ENCODE measurements around the gene MAMDC4. TPM values are rescaled to one million over a fixed set of nuclear protein-coding genes. Genes with fewer than 3 reads are reported as not detected.
A peak's percentile ranks its signal among the peaks of the same experiment; 100 is the strongest.
"Not testable (repeated sequence)": the region's sequence is repeated elsewhere in the genome, so short reads cannot be mapped to it uniquely, and the experiment has no call there.

MAMDC4 gene
- total RNA-seq, 2 experiments from 2014 or later: 15.9 to 16.1 TPM

DNA sequence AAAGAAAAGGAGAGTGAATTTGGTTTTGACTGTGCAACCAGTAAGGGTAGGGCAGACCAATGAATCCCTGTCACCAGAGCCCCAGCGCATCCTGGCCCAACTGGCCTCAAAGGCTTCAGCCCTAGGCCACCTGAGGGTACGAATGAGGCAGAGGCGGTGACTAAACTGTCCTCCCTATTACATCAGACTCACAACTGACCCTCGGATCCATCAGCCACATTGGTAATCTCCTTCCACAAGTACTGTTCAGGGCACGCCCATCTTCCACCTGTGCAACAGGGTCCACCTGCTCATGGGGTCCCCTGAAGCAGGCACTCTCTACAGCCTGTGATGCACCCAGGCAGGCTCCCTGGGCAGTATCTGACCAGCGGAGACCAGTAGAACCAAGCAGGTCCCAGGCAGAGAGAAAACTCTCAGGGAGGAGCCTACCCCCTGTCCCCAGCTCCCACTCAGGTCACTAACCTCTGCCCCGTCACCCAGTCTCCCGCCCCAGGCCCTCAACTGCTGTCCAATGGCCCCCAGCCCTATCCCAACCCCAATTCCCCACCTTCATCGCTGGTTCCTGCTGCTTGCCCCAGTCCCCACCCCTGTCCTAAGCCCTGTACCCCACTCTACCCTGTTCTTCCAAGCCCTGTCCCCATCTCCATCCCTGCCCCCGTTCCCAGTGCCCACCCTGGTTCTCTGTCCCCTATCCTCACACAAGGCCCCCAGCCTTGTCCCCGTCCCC, 13.1 kb downstream of the MAMDC4 start:
- peak overlapping the region; percentile 87 for H3K4me3 Mint-ChIP-seq
- H3K27me3 Mint-ChIP-seq (ENCODE audit: low read depth): no peaks in the 10 kb centered on the region
- intact Hi-C loops (cut with micrococcal nuclease): loop anchor here (5.0 kb wide), 1 partner anchor 73 kb away; the partner anchor contains the start of gene TMEM141
- peak overlapping the region; percentile 69 for H3K27ac Mint-ChIP-seq
- CTCF ChIA-PET: no interaction called here
- peaks cover 4% of the 10 kb centered on the region for H3K36me3 Mint-ChIP-seq (ENCODE audit: low read depth)
- peak; percentile 2 for DNase-seq
- peaks cover 20% of the 10 kb centered on the region for H3K4me1 Mint-ChIP-seq (ENCODE audit: low read depth)
- no peaks in the 10 kb centered on the region for H3K9me3 Mint-ChIP-seq

DNA sequence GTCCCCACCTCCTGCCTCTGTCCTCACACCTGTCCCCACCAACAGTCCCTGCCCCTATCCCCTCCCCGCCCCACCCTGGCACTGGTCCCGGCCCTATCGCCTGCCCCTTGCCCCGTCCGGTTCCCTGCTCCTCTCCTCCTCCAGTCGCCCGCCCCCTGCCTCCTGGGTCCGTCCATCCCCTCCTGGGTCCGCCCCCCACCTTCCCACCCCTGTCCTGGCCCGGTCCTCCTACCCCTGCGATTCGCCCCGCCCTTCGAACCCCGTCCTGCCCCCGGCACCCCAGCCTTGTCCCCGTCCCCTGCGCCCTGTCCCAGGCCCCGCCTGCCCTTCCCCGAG, 13.6 kb downstream of the MAMDC4 start:
- CTCF ChIA-PET: no interaction called here
- peaks cover 4% of the 10 kb centered on the region for H3K36me3 Mint-ChIP-seq (ENCODE audit: low read depth)
- peak overlapping the region; percentile 87 for H3K4me3 Mint-ChIP-seq
- H3K9me3 Mint-ChIP-seq: no peaks in the 10 kb centered on the region
- H3K27me3 Mint-ChIP-seq (ENCODE audit: low read depth): no peaks in the 10 kb centered on the region
- intact Hi-C loops (cut with micrococcal nuclease): loop anchor here (1.0 to 5.0 kb wide), 4 partner anchors 16 to 73 kb away; partner anchors contain the start of genes PHPT1, TMEM141 and TRAF2
- peak overlapping the region; percentile 69 for H3K27ac Mint-ChIP-seq
- peaks cover 20% of the 10 kb centered on the region for H3K4me1 Mint-ChIP-seq (ENCODE audit: low read depth)
- DNase-seq: no peak

DNA sequence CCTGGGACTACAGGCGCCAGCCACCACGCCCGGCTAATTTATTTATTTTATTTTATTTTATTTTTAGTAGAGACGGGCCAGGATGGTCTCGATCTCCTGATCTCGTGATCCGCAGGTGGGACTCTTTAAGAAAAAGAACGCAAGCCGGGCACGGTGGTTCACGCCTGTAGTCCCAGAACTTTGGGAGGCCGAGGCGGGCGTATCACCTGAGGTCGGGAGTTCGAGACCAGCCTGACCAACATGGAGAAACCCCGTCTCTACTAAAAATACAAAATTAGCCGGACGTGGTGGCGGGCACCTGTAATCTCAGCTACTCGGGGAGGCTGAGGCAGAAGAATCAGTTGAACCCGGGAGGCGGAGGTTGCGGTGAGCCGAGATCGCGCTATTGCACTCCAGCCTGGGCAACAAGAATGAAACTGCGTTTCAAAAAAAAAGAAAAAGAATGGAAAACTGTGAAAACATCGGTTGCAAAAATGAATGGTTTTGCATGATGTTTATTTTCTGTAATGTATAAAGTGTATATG, 14.8 kb downstream of the MAMDC4 start:
- Mint-ChIP-seq H3K4me1 (ENCODE audit: low read depth) (peaks cover 20% of the 10 kb centered on the region), H3K4me3 (peak overlapping the region; percentile 69)
- DNase-seq: peak; percentile 6
- CTCF ChIA-PET; H3K27me3 Mint-ChIP-seq (ENCODE audit: low read depth); H3K27ac Mint-ChIP-seq; H3K9me3 Mint-ChIP-seq; H3K36me3 Mint-ChIP-seq (ENCODE audit: low read depth): not testable (repeated sequence)
- intact Hi-C loops (cut with micrococcal nuclease): loop anchor here (1.0 to 5.0 kb wide), 4 partner anchors 15 to 75 kb away; partner anchors contain the start of genes PHPT1, TMEM141 and TRAF2

DNA sequence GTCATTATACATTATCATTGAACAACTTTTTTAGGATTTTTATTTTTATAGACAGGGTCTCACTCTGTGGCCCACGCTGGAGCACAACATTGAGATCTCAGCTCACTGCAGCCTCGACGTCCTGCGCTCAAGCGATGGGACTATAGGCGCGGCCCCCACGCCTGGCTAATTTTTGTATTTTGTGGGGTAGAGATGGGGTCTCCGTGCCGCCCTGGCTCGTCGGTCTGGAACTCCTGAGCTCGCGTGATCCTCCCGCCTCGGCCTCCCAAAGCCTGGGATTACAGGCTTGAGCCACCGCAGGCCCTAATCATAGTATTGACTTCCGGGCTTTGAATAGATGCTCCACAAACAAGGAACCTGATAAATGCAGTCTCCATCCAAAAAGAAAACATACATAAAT, 15.3 kb downstream of the MAMDC4 start:
- Mint-ChIP-seq H3K27ac (no peak overlapping the region), H3K4me1 (ENCODE audit: low read depth) (peaks cover 20% of the 10 kb centered on the region), H3K36me3 (ENCODE audit: low read depth) (peaks cover 5% of the 10 kb centered on the region), H3K4me3 (peak overlapping the region; percentile 69), H3K9me3 (peaks cover under 1% of the 10 kb centered on the region), H3K27me3 (ENCODE audit: low read depth) (no peaks in the 10 kb centered on the region)
- intact Hi-C loops (cut with micrococcal nuclease): loop anchor here (5.0 kb wide), 1 partner anchor 75 kb away; the partner anchor contains the start of gene TMEM141
- no peak for DNase-seq
- CTCF ChIA-PET: no interaction called here

GRCh38 chr9:136867917-136868316, 15.8 kb downstream of the MAMDC4 start:
- DNase-seq: no peak
- intact Hi-C loops (cut with micrococcal nuclease): loop anchor here (5.0 kb wide), 1 partner anchor 76 kb away; the partner anchor contains the start of gene TMEM141
- H3K4me1 Mint-ChIP-seq (ENCODE audit: low read depth): peaks cover 20% of the 10 kb centered on the region
- H3K27me3 Mint-ChIP-seq (ENCODE audit: low read depth): no peaks in the 10 kb centered on the region
- CTCF ChIA-PET: interaction anchor here (1.1 kb wide), 1 partner anchor 13 kb away, joined by 3 read pairs; no protein-coding TSS in a partner anchor
- peak overlapping the region; percentile 59 for H3K4me3 Mint-ChIP-seq
- no peak overlapping the region for H3K27ac Mint-ChIP-seq
- peaks cover 6% of the 10 kb centered on the region for H3K36me3 Mint-ChIP-seq (ENCODE audit: low read depth)
- peaks cover 4% of the 10 kb centered on the region for H3K9me3 Mint-ChIP-seq

DNA sequence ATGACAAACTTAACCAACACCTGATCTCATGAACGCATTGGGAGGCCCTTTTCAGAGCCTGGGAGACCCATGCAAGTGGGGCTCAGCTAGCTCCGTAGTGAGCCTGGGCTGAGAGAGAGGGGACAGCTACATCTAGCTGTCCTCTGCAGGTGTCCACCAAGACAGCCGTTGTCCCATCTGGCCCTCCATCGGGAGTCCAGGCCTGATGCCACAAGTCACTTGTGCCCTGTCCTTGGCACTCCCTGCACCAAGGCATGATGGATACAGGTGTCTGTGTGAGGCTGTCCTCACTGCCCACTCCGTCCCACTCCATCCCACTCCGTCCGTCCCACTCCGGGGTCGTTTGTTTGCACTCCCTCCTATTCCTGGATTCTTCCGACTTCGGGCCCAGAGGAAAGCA, 16.5 kb downstream of the MAMDC4 start:
- Mint-ChIP-seq H3K27me3 (ENCODE audit: low read depth) (no peaks in the 10 kb centered on the region), H3K4me3 (peak overlapping the region; percentile 42)

DNA sequence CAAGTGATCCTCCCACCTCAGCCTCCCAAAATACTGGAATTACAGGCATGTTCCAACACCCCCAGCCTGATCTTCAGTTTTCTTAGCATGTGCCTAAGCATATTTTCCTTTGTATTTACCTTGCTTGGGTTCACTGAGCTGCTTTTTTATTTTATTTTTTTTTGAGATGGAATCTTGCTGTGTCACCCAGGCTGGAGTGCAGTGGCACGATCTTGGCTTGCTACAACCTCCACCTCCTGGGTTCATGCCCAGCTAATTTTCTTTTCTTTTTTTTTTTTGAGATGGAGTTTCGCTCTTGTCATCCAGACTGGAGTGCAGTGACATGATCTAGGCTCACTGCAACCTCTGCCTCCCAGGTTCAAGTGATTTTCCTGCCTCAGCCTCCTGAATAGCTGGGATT, 17.5 kb downstream of the MAMDC4 start:
- peaks cover 12% of the 10 kb centered on the region for H3K4me1 Mint-ChIP-seq (ENCODE audit: low read depth)
- CTCF ChIA-PET: interaction anchor here (1.0 to 1.5 kb wide), 2 partner anchors 160 to 177 kb away, joined by 3 to 6 read pairs; no protein-coding TSS in a partner anchor
- H3K27ac Mint-ChIP-seq; H3K9me3 Mint-ChIP-seq; H3K36me3 Mint-ChIP-seq (ENCODE audit: low read depth); H3K4me3 Mint-ChIP-seq; H3K27me3 Mint-ChIP-seq (ENCODE audit: low read depth); DNase-seq: not testable (repeated sequence)
- intact Hi-C loops (cut with micrococcal nuclease): loop anchor here (5.0 kb wide), 1 partner anchor 77 kb away; the partner anchor contains the start of gene TMEM141

More for the DNA sequence above, 16.5 kb downstream of the MAMDC4 start:
- Mint-ChIP-seq H3K9me3 (peaks cover 4% of the 10 kb centered on the region), H3K27ac (no peak overlapping the region), H3K4me1 (ENCODE audit: low read depth) (peaks cover 19% of the 10 kb centered on the region), H3K36me3 (ENCODE audit: low read depth) (peaks cover 7% of the 10 kb centered on the region)
- peak; percentile 3 for DNase-seq
- intact Hi-C loops (cut with micrococcal nuclease): loop anchor here (5.0 kb wide), 1 partner anchor 76 kb away; the partner anchor contains the start of gene TMEM141
- CTCF ChIA-PET: interaction anchor here (1.1 kb wide), 1 partner anchor 13 kb away, joined by 3 read pairs; no protein-coding TSS in a partner anchor

GRCh38 chr9:136875155-136875554, 23.0 kb downstream of the MAMDC4 start:
- H3K4me3 Mint-ChIP-seq: no peak overlapping the region
- DNase-seq: no peak
- H3K9me3 Mint-ChIP-seq: peaks cover 4% of the 10 kb centered on the region
- intact Hi-C loops (cut with micrococcal nuclease): no loop called here
- H3K4me1 Mint-ChIP-seq (ENCODE audit: low read depth): peaks cover 1% of the 10 kb centered on the region
- no peak overlapping the region for H3K27ac Mint-ChIP-seq
- no peaks in the 10 kb centered on the region for H3K27me3 Mint-ChIP-seq (ENCODE audit: low read depth)
- peaks cover 3% of the 10 kb centered on the region for H3K36me3 Mint-ChIP-seq (ENCODE audit: low read depth)
- CTCF ChIA-PET: no interaction called here

GRCh38 chr9:136876476-136876875, 24.3 kb downstream of the MAMDC4 start:
- peaks cover 3% of the 10 kb centered on the region for H3K36me3 Mint-ChIP-seq (ENCODE audit: low read depth)

DNA sequence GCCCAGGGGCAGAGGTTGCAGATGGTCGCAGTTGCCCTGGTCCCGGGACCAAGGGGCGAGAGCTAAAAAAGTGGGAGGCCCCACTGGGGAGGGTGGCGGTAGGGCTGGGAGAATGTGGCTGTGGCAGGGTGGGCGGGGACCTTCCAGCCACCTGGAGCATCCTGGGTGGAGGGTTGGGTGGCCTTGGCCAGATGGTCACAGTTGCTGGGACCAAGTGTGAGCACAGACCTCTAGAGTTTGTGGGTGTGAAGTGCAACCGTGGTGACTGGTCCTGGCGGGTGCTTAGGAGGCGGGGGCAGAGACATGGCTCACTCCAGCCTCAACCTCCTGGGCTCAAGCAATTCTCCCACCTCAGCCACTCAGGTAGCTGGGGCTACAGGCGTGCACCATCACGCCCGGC, 28.5 kb downstream of the MAMDC4 start:
- Mint-ChIP-seq H3K9me3 (no peaks in the 10 kb centered on the region), H3K4me3 (no peak overlapping the region), H3K36me3 (ENCODE audit: low read depth) (peaks cover 6% of the 10 kb centered on the region), H3K27me3 (ENCODE audit: low read depth) (no peaks in the 10 kb centered on the region), H3K4me1 (ENCODE audit: low read depth) (peaks cover 43% of the 10 kb centered on the region), H3K27ac (no peak overlapping the region)
- DNase-seq: no peak
- CTCF ChIA-PET: interaction anchor here (0.7 to 1.2 kb wide), 2 partner anchors 12 to 149 kb away, joined by 3 read pairs; no protein-coding TSS in a partner anchor
- intact Hi-C loops (cut with micrococcal nuclease): loop anchor here (2.0 to 10.0 kb wide), 4 partner anchors 342 to 976 kb away; partner anchors contain the start of genes CAMSAP1, CYSRT1, RNF208 and RNF224

More at GRCh38 chr9:136876476-136876875, 24.3 kb downstream of the MAMDC4 start:
- Mint-ChIP-seq H3K27ac (no peak overlapping the region), H3K27me3 (ENCODE audit: low read depth) (no peaks in the 10 kb centered on the region), H3K4me3 (no peak overlapping the region), H3K4me1 (ENCODE audit: low read depth) (peaks cover 12% of the 10 kb centered on the region), H3K9me3 (peaks cover 4% of the 10 kb centered on the region)
- no peak for DNase-seq
- intact Hi-C loops (cut with micrococcal nuclease): no loop called here
- CTCF ChIA-PET: no interaction called here

- Mint-ChIP-seq H3K4me1 (ENCODE audit: low read depth) (peaks cover 43% of the 10 kb centered on the region), H3K27me3 (ENCODE audit: low read depth) (no peaks in the 10 kb centered on the region), H3K4me3 (peak overlapping the region; percentile 70), H3K27ac (peak overlapping the region; percentile 97), H3K36me3 (ENCODE audit: low read depth) (peaks cover 6% of the 10 kb centered on the region), H3K9me3 (no peaks in the 10 kb centered on the region)
- intact Hi-C loops (cut with micrococcal nuclease): loop anchor here (1.0 to 10.0 kb wide), 10 partner anchors 15 to 977 kb away; partner anchors contain the start of genes CAMSAP1, CYSRT1, EDF1 and FBXW5
- CTCF ChIA-PET: interaction anchor here (0.7 to 1.2 kb wide), 4 partner anchors 23 to 148 kb away, joined by 3 read pairs; partner anchors contain the start of gene AJM1
- DNase-seq: peak; percentile 86
These were observed 29.6 kb downstream of the MAMDC4 start for GRCh38 chr9:136881691-136882108.

Data from activated naive CD4-positive, alpha-beta T cell treated with anti-CD3 and anti-CD28 coated beads for 36 hours (primary cell).